HG03520 (cell line): ENCODE results near the gene TNIK.
"Not testable (repeated sequence)": the region's sequence is repeated elsewhere in the genome, so short reads cannot be mapped to it uniquely, and the experiment has no call there.

Experiments
- ATAC-seq: cut with Tn5 transposase; IDR thresholded peaks from one replicate; pipeline ENCODE4 v1.9.1; 2021; ENCODE audit warnings: mild to moderate bottlenecking, moderate library complexity; ENCODE audit not compliant: unreplicated experiment

The TNIK gene

DNA sequence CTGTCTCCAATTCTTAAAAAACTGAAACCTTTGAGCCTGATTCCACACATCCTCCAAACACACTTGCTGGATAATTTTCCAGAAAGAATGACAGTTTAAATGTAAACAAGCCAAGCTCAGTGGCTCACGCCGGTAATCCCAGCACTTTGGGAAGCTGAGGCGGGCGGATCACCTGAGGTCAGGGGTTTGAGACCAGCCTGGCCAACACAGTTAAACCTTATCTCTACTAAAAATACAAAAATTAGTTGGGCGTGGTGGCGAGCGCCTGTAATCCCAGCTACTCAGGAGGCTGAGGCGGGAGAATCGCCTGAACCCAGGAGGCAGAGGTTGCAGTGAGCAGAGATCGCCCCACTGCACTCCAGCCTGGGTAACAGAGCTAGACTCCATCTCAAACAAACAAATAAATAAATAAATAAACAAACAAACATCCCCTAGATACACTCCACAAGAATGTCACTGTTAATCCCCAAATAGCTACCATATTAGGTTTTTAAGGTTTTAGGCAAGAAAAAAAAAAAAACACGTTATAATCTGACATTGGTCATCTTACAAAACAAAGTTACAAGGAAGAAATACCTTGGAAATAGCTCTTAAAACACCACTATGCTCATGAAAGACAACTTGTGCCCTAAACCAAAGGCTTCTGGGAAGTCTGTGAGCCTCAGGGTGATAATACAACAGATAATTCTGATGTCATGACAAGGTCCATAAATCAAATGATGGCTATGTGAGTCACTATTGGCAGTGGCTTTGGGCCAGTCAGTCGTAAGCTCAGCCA is 13.2 kb downstream of the TNIK start:
- no peak for ATAC-seq

DNA sequence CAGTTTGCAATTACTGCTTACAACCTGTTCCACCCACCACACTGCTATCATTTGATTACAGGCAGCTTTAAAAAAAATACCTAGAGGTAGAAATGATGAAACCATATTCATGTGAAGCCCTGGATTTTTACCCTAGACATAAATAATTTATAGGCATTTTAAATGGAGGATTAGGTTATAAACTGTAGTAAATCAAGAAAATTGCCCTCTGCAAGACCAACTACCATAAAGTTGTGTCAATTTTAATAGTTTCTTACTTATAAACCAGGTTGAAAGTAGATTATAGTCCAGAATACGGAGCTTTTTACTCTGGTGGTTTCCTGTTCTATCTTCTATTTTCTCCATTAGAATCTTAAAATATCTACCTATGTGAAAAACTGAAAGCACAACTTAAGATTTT is 13.9 kb downstream of the TNIK start:
- no peak for ATAC-seq

DNA sequence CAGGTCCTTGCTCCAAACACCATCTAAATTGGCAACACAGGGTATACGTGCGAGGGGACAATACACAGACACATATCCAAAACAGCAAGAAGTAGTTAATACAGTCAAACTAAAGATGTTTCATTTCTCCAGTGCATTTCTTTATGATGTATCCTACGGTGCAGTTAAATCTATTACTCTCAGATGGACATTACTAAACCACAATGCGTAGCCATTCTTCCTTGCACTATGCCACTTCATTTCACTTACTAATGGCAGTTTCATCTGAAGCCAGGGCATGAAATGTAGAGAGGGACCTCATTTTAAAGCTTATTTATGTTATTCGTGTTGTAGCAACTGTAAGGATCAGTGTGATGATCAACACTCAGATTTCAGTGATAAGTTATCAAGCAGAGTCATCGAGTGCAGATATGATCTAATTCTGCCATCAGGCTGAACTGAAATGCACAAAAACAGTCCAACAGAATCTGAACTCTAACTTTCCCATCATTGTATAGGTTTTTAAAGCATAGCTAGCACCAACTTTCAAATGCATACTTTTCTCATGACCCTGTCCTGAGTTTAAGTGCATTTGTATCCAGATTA is 14.5 kb downstream of the TNIK start:
- ATAC-seq: no peak

DNA sequence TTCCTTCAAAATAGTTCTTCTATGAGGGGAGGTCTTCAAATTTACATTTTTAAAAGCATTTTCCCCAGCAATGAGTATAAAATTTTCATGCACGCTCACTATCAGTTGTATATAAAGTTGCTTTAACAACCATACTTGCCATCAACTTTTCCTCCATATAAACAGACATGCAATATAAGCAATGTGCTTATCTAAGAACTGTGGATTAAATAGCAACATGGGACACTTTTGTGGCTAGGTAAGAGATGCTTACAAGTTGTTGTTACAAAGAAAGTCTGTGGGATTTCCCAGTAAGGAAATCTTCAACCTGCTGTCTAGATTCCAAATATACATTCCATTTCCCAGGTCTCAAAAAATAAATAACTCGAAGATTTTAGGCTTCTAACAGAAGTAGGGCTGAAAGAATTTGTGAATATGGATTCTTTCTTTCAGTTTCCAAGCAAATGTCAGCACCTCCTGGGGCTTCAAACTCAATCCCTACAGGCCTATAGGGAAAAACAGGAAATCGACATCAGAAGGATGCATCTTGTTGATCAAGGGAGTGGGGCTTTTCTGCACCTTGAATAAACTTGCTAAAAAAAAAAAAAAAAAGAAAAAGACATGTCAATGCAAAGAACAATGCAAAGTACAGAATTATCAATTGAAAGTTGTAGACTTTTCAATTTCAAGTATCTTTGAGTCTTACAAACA is 16.1 kb downstream of the TNIK start:
- no peak for ATAC-seq

DNA sequence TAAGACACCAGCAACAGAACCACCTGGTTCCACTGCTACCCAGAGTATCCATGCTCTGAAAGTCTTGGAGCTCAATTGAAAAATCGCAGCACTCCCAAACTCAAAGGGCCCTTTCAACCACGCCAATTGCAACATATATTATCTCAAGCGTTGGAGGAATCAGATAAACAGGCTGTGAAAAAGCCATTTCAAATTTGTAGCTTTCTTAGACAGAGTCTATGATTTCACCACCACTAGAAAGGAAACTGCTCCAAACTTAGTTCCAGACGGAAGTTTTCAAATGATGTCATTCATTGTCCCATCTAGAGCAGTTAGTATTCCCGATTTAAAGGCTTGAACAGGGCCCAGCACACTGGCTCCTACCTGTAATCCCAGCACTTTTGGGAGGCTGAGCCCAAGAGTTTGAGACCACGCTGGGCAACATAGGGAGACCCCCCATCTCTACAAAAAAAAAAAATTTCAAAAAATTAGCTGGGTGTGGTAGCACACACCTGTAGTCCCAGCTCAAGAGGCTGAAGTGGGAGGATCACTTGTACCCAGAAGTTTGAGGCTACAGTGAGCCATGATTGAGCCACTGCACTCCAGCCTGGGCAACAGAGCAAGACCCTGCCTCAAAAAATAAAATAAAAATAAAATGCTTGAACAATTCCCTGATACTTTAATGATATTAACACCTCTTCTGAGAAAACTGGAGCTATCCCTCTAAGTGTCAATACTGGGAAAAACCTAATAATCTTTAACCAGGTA is 16.8 kb downstream of the TNIK start:
- ATAC-seq: no peak

DNA sequence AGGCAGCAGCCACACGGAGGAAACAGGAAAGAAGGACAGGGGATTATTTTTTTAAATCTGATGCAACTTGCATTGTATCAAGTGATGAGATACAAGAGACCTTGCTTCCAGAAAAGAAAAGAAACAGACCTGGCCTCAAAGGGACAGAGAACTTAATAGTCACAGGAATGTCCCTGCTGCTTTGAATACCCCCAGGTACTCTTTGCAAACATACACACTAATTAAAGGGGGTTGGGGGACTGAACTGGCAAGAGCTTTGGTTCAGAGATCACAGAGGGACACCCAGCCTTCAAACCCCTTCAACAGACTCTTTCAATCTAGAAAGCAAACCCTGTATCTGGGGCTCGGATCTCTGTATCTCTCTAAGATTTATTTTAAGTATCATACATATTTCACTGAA is 18.0 kb downstream of the TNIK start:
- ATAC-seq: no peak

DNA sequence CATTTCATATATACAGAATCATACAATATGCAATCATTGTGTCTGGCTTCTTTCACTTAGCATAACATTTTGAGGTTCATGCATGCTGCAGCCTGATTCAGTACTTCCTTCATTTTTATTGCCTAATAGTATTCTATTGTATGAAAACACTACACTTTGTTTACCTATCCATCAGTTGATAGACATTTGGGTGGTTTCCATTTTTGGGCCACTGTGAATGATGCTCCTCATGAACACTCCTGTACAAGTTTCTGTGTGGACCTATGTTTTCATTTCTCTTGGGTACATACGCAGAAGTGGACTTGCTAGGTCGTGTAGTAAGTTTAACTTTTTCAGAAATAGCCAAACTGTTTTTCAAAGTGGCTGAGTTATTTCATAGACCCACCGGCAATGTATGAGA is 18.8 kb downstream of the TNIK start:
- ATAC-seq: no peak

DNA sequence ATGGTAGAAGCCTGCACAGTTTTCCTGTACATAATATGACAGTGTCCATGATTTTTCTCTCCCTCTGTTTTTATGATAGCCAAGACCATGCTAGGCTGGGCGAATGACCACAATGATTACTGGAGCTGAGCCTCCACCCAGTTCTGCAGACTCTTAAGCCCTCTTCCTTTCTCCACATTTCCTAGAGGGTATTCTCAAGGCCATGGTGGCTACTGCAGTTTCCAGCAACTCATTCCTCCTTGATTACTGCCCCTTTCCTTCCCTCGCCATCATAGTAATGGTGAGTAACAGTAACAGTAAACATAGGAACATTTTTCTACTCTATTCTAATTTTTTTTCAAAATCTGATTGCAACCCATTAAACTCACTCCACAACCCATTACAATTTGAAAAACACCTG is 20.2 kb downstream of the TNIK start:
- ATAC-seq: no peak

DNA sequence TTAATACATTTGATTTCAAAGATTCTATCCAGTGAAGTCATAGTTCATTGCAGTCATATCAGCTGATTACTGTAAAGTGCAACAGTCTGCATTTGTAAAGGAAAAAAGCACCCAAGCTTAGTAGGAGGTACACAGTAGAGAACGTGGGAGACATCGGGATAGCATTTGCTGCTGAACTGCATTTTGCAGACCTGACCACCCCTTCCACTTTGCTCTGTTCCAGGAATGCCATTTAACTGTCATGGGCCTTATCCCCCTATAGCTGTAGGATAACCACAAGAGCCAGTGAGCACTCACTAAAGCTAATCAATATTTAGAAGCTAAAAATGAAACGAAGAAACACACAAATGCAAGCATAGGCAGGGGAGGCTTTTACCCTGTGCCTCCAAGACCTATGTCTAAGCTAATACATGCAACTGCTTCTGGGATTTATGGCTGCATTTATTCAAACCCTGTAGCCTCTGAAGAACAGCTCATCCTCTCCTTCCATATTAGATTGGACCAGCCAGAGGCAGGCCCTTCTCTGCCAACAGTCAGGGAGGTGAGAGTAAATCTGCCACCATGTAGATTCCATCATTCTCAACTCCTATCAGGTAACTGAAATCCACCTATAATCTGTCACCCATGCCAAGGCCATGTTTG is 23.0 kb downstream of the TNIK start:
- no peak for ATAC-seq

DNA sequence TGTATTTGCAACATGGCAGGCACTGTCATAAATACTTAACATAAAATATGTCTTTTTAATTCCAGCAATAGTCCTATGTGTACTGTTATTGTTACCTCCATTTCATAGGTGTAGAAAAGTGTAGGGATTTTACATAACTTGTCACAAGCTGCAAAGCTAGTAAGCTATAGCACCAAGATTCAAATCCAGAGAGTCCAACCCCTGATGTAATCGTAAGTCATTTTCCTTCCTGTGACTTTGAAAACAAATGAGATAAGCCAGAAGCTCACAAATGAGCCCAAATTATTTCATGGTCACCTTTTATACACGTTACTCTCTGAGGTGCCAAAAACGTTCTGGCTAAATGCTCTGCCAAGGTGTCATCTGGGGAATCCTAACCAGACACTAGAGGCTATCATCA is 23.8 kb downstream of the TNIK start:
- ATAC-seq: no peak

DNA sequence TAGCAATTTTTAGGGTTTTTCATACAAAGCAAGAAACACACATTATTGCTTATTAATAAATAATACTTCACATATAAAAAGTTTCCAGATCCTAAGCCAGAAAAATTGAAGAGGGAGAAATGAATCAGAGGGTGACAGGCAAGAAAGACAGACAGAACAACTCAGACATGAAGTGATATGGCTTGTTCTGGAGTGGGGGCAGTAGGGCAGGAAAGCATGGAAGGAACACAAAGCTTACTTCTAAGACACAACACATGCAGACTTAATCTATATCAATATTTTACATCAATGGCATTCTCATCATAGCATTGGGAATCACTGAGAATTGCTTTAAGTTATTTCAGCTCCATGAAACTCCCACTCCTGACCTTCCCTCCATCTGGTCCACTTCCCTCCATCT is 24.4 kb downstream of the TNIK start:
- no peak for ATAC-seq

DNA sequence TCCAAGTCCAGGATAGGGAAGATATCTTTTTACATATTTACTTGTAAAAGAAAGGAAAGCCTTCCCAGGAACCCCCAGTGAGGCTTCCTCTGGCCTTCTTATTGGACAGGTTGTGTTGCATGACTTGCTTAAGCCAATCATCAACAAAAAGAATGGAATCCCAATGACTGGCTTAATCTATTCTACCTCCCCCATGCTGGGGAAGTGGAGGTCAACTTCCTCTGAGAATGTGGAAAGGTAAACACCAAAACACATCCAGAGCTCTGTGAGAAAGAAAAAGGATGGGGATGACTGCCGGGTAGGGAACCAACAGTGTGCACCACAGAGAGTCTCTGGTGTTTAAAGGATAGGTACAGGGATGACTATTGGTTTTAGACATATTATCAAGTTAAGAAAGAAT is 25.1 kb downstream of the TNIK start:
- ATAC-seq: no peak

DNA sequence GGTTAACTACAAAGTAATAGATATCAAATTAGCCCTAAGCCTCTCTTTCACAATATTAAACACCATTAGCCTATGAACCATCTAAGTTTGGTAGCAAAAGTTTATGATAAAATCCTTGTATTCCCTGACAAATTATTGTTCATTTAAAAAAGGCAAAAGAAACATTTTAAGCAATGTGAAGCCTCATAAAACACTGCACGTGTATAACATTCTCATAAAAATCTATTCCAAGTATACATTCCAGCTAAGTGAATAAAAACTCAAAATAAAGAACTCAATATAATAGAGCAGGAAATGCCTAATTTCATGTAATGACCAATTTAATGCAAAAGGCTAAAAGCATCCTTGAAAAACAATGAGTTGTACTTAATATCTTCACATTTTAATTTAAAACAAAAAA is 27.7 kb downstream of the TNIK start:
- ATAC-seq: no peak

DNA sequence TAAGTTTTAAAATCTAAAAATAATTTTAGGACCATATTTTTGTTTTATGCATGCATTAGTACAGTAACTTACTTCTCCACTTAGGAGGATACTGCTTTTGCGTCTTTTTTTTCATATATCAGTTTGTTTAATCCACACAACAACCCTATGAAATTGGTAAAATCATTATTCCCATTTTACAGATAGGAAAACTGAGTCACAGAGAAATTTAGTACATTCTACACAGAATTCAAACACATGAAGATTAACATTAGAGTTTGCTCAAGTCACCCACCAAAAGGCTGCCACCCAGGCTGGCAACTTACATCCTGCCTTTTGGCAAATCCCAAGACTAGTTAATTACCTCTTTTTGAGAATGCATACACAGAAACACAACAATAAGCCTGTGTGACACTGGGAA is 28.7 kb downstream of the TNIK start:
- ATAC-seq: no peak

DNA sequence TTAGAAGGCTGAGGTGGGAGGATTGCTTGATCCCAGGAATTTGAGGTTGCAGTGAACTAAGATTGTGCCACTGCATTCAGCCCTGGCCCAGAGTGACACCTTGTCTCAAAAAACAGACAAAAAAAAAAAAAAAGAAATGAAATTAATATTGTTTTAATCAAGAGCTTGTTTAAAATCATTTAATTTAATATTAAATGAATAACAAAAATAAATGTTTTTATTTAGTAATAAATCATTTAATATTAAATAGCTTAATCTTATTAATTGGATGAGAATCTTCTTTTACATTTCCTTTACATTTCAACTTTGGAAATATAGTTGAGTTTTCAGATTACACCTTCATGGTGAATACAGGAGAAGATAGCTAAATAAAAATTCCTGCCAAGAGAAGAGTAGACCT is 29.7 kb downstream of the TNIK start:
- ATAC-seq: no peak

DNA sequence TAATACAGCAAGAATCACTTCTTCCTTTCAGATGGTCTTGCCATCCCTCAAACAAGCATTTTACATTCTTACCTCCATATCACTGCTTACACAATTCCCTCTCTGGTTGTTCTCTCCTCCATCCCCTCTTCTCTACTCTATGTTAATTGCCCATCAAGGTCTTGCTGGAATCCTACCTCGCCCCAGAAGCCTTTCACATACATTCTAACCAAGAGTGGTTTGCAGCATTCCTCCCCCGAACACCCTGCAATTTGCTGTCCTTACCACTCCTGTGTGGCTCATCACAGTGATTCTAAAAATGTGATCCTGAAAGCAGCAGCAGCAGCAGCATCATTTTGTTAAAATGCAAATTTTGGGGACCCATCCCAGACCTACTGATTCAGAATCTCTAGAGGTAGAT is 30.6 kb downstream of the TNIK start:
- ATAC-seq: no peak

DNA sequence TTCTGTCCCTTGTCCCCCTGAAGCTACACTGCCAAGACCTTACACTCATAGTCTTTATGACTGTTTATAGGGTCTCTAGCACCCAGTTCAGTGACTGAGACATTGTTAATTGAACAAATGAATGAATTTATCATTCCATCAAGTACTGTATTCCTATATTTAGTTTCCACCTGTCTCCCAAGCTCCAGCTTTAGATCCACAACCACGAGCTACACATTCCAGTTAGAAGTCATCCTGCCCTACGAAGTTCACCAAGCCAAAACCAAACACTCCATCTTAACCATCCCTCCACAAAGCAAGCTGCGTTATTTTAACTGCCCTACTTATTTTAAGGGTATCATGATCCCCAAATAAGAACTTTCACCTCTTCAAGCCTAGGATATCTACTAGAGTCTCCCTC is 31.3 kb downstream of the TNIK start:
- no peak for ATAC-seq

DNA sequence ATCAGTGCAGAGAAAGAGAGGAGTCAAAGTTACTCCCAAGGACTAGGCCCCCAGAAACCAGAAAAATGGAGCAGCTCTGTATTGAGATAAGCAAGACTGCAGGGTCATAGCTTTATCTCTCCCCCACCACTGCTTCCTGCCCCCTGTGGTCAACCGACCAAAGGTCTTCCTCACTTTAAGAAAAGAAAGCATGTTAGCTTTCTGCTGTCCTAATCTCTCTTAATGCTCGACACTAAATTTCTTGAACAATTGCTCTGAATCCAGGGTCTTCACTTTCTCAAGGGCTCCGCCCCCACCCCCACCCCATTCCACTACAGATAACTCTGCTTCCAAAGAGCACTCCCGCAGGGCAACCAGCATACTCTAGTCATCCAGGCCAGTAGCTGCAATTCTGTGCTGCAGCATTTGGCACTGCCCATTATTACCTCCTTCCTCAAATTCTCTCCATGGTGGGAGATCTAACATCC is 31.9 kb downstream of the TNIK start:
- no peak for ATAC-seq

DNA sequence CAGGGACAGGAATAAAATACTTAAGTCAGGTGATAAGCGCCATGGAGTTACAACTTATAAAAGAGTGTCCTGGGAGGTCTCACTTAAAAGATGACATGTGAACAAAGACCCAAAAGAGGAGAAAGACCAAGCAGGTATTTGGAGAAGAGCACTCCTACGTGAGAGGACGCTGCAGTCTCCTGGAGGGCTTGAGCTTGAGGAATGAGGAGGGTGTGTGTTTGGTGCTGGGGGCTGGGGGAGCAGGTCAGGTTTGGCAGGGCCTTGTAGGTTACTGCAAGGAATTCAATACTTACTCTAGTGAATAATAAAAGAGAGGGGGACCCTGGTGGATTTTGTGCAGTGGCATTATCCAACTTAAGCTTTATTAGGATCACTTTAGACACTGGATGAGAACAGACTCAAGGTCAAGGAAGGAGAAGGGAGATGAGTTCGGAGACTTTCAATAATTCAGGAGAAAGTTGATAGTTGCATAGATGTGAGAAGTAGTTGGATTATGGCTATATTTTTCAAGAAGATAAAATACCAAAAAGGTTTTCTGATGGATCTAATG is 32.4 kb downstream of the TNIK start:
- ATAC-seq: no peak

DNA sequence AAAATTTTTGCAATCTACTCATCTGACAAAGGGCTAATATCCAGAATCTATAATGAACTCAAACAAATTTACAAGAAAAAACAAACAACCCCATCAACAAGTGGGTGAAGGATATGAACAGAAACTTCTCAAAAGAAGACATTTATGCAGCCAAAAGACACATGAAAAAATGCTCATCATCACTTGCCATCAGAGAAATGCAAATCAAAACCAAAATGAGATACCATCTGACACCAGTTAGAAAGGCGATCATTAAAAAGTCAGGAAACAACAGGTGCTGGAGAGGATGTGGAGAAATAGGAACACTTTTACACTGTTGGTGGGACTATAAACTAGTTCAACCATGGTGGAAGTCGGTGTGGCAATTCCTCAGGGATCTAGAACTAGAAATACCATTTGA is 36.1 kb downstream of the TNIK start:
- ATAC-seq: not testable (repeated sequence)

DNA sequence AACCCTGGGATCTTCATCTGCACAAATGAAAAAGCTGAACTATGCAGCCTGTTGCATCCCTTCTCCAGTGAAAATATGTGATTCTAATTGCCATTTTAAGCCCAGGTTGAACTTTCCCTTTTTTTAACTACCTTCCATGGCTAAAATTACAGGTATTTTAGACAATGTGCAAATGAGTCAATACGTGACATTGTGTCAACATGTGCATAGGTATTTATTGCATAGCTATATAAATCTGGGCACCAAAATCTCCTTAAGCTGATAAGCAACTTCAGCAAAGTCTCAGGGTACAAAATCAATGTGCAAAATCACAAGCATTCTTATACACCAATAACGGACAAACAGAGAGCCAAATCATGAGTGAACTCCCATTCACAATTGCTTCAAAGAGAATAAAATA is 37.4 kb downstream of the TNIK start:
- ATAC-seq: not testable (repeated sequence)
